Neural cell (in vitro differentiated cells): ENCODE measurements around the gene GP2. TPM values are rescaled to one million over a fixed set of nuclear protein-coding genes. Genes with fewer than 3 reads are reported as not detected.

Experiments used
- H2AFZ ChIP-seq: fragments of 200-600, 300-800 bp; sonication (generic), shearing (Covaris generic); 2 replicates; pipeline ENCODE4 v1.6.0; 2014; ENCODE audit warnings: low read depth, mild to moderate bottlenecking, antibody characterized with exemption, low read length, moderate library complexity
- H3F3A ChIP-seq: fragments of 200-600 bp; shearing (Covaris generic); 2 replicates; pipeline ENCODE4 v1.6.1; 2016; ENCODE audit warnings: mild to moderate bottlenecking, moderate library complexity, mixed read lengths, antibody characterized with exemption, low read length; ENCODE audit not compliant: insufficient read depth, poor library complexity, severe bottlenecking
- H3K27ac ChIP-seq: fragments of 200-600, 300-800 bp; sonication (generic), shearing (Covaris generic); 2 replicates; pipeline ENCODE4 v1.5.1; 2014; ENCODE audit warnings: mild to moderate bottlenecking, low read length, moderate library complexity
- H3K27me3 ChIP-seq: fragments of 300-800, 200-600 bp; sonication (generic), shearing (Covaris generic); 2 replicates; pipeline ENCODE4 v1.6.0; 2014; ENCODE audit warnings: mild to moderate bottlenecking, low read depth, low read length, moderate library complexity; ENCODE audit not compliant: insufficient read depth
- H3K36me3 ChIP-seq: fragments of 300-800, 200-600 bp; sonication (generic), shearing (Covaris generic); 2 replicates; pipeline ENCODE4 v1.5.1; 2014; ENCODE audit warnings: mild to moderate bottlenecking, antibody characterized with exemption, low read length, moderate library complexity; ENCODE audit not compliant: insufficient read depth
- H3K4me2 ChIP-seq: fragments of 300-800, 200-600 bp; sonication (generic), shearing (Covaris generic); 2 replicates; pipeline ENCODE4 v1.6.0; 2014; ENCODE audit warnings: mild to moderate bottlenecking, low read length
- H3K4me3 ChIP-seq: fragments of 300-800, 200-600 bp; sonication (generic), shearing (Covaris generic); 2 replicates; pipeline ENCODE4 v1.5.1; 2014; ENCODE audit warnings: mild to moderate bottlenecking, low read length, moderate library complexity
- H3K79me2 ChIP-seq: fragments of 200-600 bp; shearing (Covaris generic); replicated peaks from 2 replicates; pipeline ENCODE4 v1.6.0; 2014; ENCODE audit warnings: mild to moderate bottlenecking, low read length, moderate library complexity; ENCODE audit not compliant: insufficient read depth
- H3K9ac ChIP-seq: fragments of 300-800, 200-600 bp; sonication (generic), shearing (Covaris generic); 2 replicates; pipeline ENCODE4 v1.6.1; 2016; ENCODE audit warnings: mild to moderate bottlenecking, low read length, mixed read lengths
- H3K9me2 ChIP-seq: fragments of 200-600 bp; shearing (Covaris generic); 2 replicates; pipeline ENCODE4 v1.6.1; 2016; ENCODE audit warnings: mild to moderate bottlenecking, low read length, mixed read lengths; ENCODE audit not compliant: insufficient read depth
- H3K9me3 ChIP-seq: fragments of 200-600, 300-800 bp; sonication (generic), shearing (Covaris generic); 2 replicates; pipeline ENCODE4 v1.6.1; 2016; ENCODE audit warnings: mild to moderate bottlenecking, mixed run types, low read length, moderate library complexity, mixed read lengths
- H4K20me1 ChIP-seq: fragments of 200-600 bp; shearing (Covaris generic); 2 replicates; pipeline ENCODE4 v1.6.1; 2016; ENCODE audit warnings: mild to moderate bottlenecking, mixed run types; ENCODE audit not compliant: insufficient read depth
- CTCF ChIP-seq: fragments of 450-650 bp; IDR thresholded peaks from 2 replicates; pipeline ENCODE4 v1.5.1; 2014; ENCODE audit warnings: antibody characterized with exemption, mild to moderate bottlenecking, moderate library complexity; ENCODE audit not compliant: poor library complexity, severe bottlenecking
- EP300 ChIP-seq: fragments of 450-650 bp; conservative IDR thresholded peaks from 2 replicates; pipeline ENCODE4 v1.6.1; 2014; ENCODE audit warnings: antibody characterized with exemption, mild to moderate bottlenecking, moderate library complexity; ENCODE audit not compliant: poor library complexity, severe bottlenecking
- EZH2 ChIP-seq: fragments of 200-600, 300-800 bp; shearing (Covaris generic), sonication (generic); IDR thresholded peaks from 2 replicates; pipeline ENCODE4 v1.6.1; 2014; ENCODE audit warnings: antibody characterized with exemption, low read length, borderline replicate concordance, mild to moderate bottlenecking; ENCODE audit not compliant: insufficient read depth, poor library complexity, severe bottlenecking
- MXI1 ChIP-seq: fragments of 450-650 bp; conservative IDR thresholded peaks from 2 replicates; pipeline ENCODE4 v1.6.1; 2014; ENCODE audit warnings: antibody characterized with exemption, mild to moderate bottlenecking; ENCODE audit not compliant: poor library complexity, severe bottlenecking
- POLR2AphosphoS5 ChIP-seq: IDR thresholded peaks from 2 replicates; pipeline ENCODE4 v1.6.1; 2012
- RAD21 ChIP-seq: fragments of 450-650 bp; conservative IDR thresholded peaks from 2 replicates; pipeline ENCODE4 v1.6.1; 2014; ENCODE audit warnings: antibody characterized with exemption, mild to moderate bottlenecking, moderate library complexity
- REST ChIP-seq: IDR thresholded peaks from 2 replicates; pipeline ENCODE4 v1.6.1; 2012; ENCODE audit warnings: borderline replicate concordance
- SMC3 ChIP-seq: fragments of 450-650 bp; conservative IDR thresholded peaks from 2 replicates; pipeline ENCODE4 v1.6.1; 2014; ENCODE audit warnings: antibody characterized with exemption, mild to moderate bottlenecking, moderate library complexity; ENCODE audit not compliant: poor library complexity
- TAF1 ChIP-seq: IDR thresholded peaks from 2 replicates; pipeline ENCODE4 v1.6.1; 2012; ENCODE audit warnings: low read depth
- polyA plus RNA-seq: library from polyadenylated mRNA; depleted of rRNA; stranded (reverse); fragments of >200 nt; gene quantifications from 2 replicates; pipeline ENCODE4 v1.2.3, GENCODE V29; 2014

Gene GP2
- polyA plus RNA-seq, 1 donor from 2014 or later = not detected

GRCh38 chr16:20309786-20310185 is 17.5 kb downstream of the GP2 start:
- no peaks in the 10 kb centered on the region for H3K36me3 ChIP-seq
- H4K20me1 ChIP-seq = no peaks in the 10 kb centered on the region
- H3K27ac ChIP-seq = no peak overlapping the region

GRCh38 chr16:20308801-20309590 is 18.3 kb downstream of the GP2 start:
- Histone ChIP-seq H3K79me2 (no peaks in the 10 kb centered on the region), H3K9me2 (no peaks in the 10 kb centered on the region), H3K4me2 (no peak overlapping the region), H3K36me3 (no peaks in the 10 kb centered on the region), H3K27ac (no peak overlapping the region), H3K27me3 (no peaks in the 10 kb centered on the region), H3K9ac (no peak overlapping the region), H2AFZ (no peak overlapping the region), H3F3A (no peaks in the 10 kb centered on the region), H4K20me1 (no peaks in the 10 kb centered on the region), H3K9me3 (no peaks in the 10 kb centered on the region), H3K4me3 (no peak overlapping the region)
- no peak for TF ChIP-seq RAD21
- TF ChIP-seq CTCF = no peak
- TF ChIP-seq SMC3 = no peak
- TF ChIP-seq REST = no peak
- no peak for TF ChIP-seq POLR2AphosphoS5

More at GRCh38 chr16:20309786-20310185, 17.5 kb downstream of the GP2 start:
- no peaks in the 10 kb centered on the region for H3F3A ChIP-seq
- no peaks in the 10 kb centered on the region for H3K79me2 ChIP-seq
- no peak overlapping the region for H3K9ac ChIP-seq
- H3K27me3 ChIP-seq = no peaks in the 10 kb centered on the region
- H3K4me3 ChIP-seq = no peak overlapping the region
- TF ChIP-seq SMC3 = no peak
- no peak for TF ChIP-seq MXI1
- no peak for TF ChIP-seq POLR2AphosphoS5
- no peak for TF ChIP-seq TAF1
- no peak for TF ChIP-seq CTCF
- no peak for TF ChIP-seq REST
- no peak for TF ChIP-seq RAD21
- no peak for TF ChIP-seq EP300
- no peak for TF ChIP-seq EZH2
- no peak overlapping the region for H3K4me2 ChIP-seq
- H3K9me3 ChIP-seq = no peaks in the 10 kb centered on the region
- H3K9me2 ChIP-seq = no peaks in the 10 kb centered on the region
- H2AFZ ChIP-seq = no peak overlapping the region
